ENCODE data around the gene RANBP1.

- no peak for TF ChIP-seq NR2C2 (CRISPR knock-in tag; IDR thresholded peaks at IDR 0.05)
- no peak for TF ChIP-seq CTCF (IDR thresholded peaks at IDR 0.05)
- TF ChIP-seq MXD4 (CRISPR knock-in tag; IDR thresholded peaks at IDR 0.05; ENCODE audit: borderline replicate concordance), result no peak
- TF ChIP-seq, protein P1, sequence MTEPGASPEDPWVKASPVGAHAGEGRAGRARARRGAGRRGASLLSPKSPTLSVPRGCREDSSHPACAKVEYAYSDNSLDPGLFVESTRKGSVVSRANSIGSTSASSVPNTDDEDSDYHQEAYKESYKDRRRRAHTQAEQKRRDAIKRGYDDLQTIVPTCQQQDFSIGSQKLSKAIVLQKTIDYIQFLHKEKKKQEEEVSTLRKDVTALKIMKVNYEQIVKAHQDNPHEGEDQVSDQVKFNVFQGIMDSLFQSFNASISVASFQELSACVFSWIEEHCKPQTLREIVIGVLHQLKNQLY (CRISPR knock-in tag; IDR thresholded peaks at IDR 0.05), result no peak
- no peak for TF ChIP-seq ZBTB21 (CRISPR knock-in tag; IDR thresholded peaks at IDR 0.05; ENCODE audit: borderline replicate concordance)
- no peak for TF ChIP-seq SMAD3 (CRISPR knock-in tag; IDR thresholded peaks at IDR 0.05; ENCODE audit: borderline replicate concordance)
- no peak for TF ChIP-seq FOXP1 (CRISPR knock-in tag; IDR thresholded peaks at IDR 0.05; ENCODE audit: borderline replicate concordance)
- TF ChIP-seq NFYB (CRISPR knock-in tag; conservative IDR thresholded peaks at IDR 0.05; ENCODE audit: low read depth), result no peak
- no peak for TF ChIP-seq ZNF138 (CRISPR knock-in tag; conservative IDR thresholded peaks at IDR 0.05)
- no peak for TF ChIP-seq CBFB (CRISPR knock-in tag; IDR thresholded peaks at IDR 0.05; ENCODE audit: low read depth)
- TF ChIP-seq, protein P2, sequence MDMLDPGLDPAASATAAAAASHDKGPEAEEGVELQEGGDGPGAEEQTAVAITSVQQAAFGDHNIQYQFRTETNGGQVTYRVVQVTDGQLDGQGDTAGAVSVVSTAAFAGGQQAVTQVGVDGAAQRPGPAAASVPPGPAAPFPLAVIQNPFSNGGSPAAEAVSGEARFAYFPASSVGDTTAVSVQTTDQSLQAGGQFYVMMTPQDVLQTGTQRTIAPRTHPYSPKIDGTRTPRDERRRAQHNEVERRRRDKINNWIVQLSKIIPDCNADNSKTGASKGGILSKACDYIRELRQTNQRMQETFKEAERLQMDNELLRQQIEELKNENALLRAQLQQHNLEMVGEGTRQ (CRISPR knock-in tag; IDR thresholded peaks at IDR 0.05), result no peak
- TF ChIP-seq ATF3 (CRISPR knock-in tag; conservative IDR thresholded peaks at IDR 0.05), result no peak
- TF ChIP-seq ATF1 (CRISPR knock-in tag; IDR thresholded peaks at IDR 0.05), result no peak
- no peak for TF ChIP-seq JAZF1 (CRISPR knock-in tag; IDR thresholded peaks at IDR 0.05)
These were observed 13.8 kb downstream of the RANBP1 start for GRCh38 chr22:20129747-20130014.
